ENCODE measurements around the gene SMYD3.
A peak's percentile ranks its signal among the peaks of the same experiment; 100 is the strongest.

The SMYD3 gene

DNA sequence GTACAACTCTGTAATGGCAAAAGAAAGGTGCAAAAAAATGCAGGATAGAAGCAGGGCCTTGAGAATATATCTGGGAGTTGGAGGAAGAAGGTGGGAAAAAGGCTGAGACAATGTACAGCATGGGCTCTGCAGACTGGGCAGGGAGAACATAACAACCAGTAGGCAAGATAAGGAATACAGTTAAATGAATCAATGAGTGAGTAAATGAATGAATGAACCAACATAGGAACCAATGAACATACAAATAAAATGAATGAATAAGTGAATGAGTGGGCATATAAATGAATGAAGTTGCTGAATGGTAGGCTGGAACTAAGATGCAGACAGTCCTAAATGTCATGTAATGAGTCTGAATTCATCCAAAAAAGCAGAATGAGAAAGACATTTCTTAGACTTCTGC lies 370.6 kb downstream of the SMYD3 start:
- no peak for DNase-seq

DNA sequence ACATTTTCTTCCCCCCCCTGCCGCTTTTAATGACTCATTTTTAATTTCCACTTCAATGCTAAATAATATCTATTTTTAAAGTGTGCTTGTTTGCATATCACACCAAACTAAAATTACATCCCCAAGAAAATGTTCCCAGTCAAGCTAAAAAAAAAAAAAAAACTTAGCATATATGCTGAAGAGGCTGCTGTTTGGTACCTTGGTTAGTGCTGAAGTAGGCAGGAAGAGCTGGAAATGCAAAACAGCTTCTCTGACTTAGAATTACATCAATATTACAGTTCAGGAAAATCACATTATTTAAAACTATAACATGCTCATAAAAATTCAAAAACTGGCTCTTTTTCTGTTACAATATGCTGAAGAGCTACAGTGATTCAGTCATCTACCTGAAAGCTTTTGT lies 372.3 kb downstream of the SMYD3 start:
- no peak for DNase-seq

DNA sequence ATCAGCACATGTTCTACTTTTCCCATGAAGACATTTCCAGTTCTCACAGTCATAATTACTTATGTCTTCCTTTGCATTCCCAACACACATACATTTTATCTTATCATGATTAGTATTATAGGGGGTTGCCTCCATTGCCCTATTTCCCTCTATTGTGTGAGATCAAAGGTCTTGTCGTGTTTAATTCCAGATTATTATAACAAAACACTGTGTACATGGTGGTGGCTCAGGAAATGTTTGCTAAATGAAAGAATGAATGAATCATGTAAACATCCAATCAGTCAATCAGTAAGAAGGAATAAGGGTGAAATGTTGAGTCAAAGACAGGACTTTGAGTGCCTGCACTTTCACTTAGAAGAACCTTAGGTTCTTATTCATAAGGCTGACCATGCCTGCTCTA lies 376.0 kb downstream of the SMYD3 start:
- DNase-seq, result no peak

- DNase-seq, result no peak
Observed at GRCh38 chr1:246128494-246129069, 378.5 kb downstream of the SMYD3 start.

GRCh38 chr1:246126580-246126979 lies 380.5 kb downstream of the SMYD3 start:
- DNase-seq, result no peak

DNA sequence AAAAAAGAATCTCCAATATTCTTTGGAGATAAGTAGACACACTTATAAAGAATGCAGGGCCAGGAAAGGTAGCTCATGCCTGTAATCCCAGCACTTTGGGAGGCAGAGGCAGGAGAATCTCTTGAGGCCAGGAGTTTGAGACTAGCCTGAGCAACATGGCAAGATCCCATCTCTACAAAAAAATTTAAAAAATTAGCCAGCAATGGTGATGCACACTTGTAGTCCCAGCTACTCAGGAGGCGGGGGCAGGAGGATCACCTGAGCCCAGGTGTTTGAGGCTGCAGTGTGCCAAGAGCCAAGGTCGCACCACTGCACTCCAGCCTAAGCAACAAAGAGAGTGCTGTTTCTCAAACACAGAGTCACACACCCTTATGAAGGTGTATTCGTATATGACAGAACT lies 385.0 kb downstream of the SMYD3 start:
- no peak for DNase-seq

- peak; percentile 9 for DNase-seq
Observed at GRCh38 chr1:246121533-246121932, 385.5 kb downstream of the SMYD3 start.

- DNase-seq, result peak; percentile 49
Observed at GRCh38 chr1:246117066-246117791, 389.9 kb downstream of the SMYD3 start.

DNA sequence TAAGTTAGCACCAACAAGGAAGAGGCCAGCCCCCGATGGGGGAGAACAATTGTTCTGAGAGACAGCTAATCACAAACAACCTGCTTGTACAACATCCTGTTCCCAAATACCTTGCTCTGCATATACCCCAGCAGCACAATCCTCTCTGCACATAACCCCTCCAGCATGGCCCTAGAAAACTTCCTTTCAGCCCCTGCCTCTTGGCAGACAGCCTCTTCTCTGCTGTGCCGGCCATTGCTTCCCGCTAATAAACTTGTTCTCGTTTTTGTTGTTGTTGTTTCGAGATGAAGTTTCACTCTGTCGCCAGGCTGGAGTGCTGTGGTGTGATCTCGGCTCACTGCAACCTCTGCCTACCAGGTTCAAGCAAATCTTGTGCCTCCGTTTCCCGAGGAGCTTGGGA lies 392.7 kb downstream of the SMYD3 start:
- DNase-seq, result no peak

GRCh38 chr1:246113555-246114095 lies 393.5 kb downstream of the SMYD3 start:
- no peak for DNase-seq

- DNase-seq, result no peak
Observed at GRCh38 chr1:246111570-246111969, 395.5 kb downstream of the SMYD3 start.

DNA sequence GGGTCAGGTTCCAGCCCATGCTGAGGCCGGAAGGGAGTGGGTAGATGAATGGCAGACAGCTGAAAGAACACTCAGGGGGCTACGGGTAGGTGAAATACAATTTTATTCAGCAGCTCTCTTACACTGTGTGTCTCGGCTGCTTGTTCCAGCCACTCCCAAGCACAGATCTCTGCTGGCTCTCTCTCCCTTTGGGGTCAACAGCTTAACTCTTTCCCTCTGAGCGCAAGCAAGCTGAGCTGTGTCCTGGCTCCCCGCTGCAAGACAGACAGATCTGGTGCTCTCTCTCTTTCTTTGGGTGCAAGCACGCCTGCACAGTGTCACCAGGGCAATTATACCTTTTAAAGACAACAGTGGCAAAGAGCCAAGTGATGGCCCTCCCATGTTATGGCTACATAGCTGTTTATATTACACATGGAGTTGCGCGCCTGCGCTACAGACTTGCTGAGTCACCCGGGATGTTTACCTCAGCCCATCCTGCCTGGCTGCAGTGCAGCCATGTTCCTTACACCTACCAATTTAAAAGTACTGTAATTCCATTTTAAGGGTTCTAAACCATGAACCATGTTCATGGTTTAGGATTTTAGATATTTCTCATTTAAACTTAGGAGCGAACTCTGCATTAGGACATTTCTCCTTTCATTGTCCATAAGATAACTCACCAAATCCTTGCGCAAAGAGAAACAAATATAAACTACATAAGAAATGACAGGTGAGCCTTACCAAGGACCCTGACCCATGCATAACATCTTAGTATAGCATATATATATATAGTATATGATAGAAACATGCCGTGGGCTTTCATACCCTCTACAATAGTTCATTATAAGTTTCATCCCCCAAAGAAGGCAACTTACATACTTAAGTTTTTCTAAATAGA lies 396.5 kb downstream of the SMYD3 start:
- DNase-seq, result peak; percentile 83

GRCh38 chr1:246108278-246108925 lies 398.7 kb downstream of the SMYD3 start:
- no peak for DNase-seq

GRCh38 chr1:246107516-246108277 lies 399.4 kb downstream of the SMYD3 start:
- DNase-seq, result peak; percentile 6

DNA sequence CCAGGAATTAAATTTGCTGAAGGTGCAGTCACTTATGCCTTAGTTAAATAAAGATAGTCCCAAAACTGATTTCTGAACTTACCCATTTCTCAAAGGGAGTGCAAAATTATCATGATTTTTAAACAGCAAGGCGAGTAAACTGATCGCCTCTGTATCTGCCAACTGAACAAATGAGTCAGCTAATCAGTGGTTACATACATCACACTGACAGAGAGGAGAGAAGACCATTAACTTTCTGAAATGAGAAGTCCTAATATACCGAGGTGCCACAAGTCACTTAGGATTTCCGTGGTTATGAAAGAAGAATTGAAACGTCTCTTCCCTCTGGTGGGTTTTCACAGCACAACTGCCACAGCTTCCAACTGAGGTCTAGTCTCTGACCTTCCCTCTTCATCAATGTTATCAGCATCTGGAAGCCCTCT lies 400.7 kb downstream of the SMYD3 start:
- DNase-seq, result no peak

DNA sequence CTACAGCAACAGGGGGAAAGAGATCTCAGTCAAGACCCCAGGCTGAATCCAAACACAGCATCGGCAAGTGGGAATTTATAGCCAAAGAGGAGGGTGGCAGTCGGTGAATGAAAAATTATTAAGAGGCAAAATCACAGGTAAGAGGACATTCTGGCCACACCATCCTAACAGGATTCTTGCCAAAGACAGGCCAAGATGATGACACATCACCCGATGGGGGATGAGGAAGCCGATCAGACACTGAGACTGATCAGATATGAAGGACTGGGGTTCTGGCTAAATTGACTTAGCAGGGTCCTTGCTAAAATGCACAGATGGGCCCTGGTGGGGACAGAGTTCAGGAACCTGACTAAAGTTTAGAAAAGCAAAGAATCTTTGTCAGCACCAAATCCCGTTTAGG lies 402.2 kb downstream of the SMYD3 start:
- DNase-seq, result no peak

GRCh38 chr1:246099570-246099969 lies 407.5 kb downstream of the SMYD3 start:
- no peak for DNase-seq

DNA sequence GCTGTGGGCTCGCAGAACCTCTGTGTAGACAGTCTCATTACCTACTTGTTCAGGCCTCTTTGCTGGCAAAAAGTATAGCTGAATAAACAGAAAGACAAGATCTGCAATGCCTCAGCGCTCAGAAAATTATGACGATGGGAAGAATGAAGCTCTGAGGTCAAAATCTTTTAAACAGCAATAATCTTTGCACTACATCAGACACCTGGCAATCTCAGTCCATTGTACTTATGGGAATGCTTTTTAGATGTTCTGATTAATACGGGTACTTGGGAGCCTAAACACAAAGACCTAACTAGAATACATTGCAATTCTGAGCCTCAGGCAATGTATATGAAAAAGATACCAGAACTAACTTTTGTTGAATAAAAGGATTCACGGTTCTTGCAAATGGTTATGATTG lies 410.7 kb downstream of the SMYD3 start:
- no peak for DNase-seq

DNA sequence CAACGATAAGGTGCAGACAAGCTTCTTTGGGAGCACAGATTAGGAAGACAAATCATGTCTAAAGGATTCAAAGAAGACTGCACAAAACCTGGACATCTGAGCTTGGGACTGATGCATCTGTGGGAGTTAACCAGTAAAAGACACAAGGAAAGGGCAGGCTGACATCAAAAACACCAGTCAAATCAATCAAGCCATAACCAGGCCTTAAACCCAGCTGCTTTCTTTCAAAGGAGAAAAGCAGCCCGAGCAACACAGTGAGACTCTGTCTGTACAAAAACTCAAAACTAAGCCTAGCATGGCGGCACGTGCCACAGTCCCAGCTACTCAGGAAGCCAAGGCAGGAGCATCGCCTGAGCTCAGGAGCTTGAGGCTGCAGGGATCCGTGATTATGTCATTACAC lies 411.6 kb downstream of the SMYD3 start:
- no peak for DNase-seq

GRCh38 chr1:246093230-246093629 lies 413.8 kb downstream of the SMYD3 start:
- DNase-seq, result no peak

- DNase-seq, result no peak
Observed at GRCh38 chr1:246092136-246092535, 414.9 kb downstream of the SMYD3 start.

DNA sequence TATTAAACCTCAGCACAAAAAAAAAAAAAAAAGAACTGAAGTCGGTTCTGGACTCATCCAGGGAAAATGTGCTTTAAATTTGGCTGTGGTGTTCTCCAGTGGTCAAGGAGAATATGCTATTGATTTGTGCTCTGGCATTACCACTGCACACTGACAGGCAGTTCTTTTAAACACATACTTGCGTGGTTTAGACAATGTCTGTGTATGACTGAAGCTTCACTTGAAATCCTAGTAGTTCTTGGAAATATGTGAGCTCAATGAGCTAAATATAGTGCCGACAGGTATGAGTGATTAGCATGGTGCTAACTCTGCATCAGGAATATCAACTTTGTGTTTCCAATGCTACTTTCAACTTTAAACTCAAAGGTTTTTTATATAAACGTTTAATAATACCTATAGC lies 415.6 kb downstream of the SMYD3 start:
- no peak for DNase-seq

All from HCEC 1CT (cell line).